Measurements from ENCODE around the gene VRK1.

- no peak for TF ChIP-seq CTCF (IDR thresholded peaks at IDR 0.05)
- TF ChIP-seq POLR2AphosphoS5 (IDR thresholded peaks at IDR 0.05) = no peak
Observed at GRCh38 chr14:96816281-96816680, 19.1 kb downstream of the VRK1 start.

Data from stomach (tissue), 4 donors.